Effector memory CD4-positive, alpha-beta T cell (primary cell): ENCODE measurements around the gene CCDC93.

Source experiments
- DNase-seq, 3 donors: peaks; one replicate each; pipeline ENCODE4 v3.0.0-alpha.2; 2020
- H3K27ac ChIP-seq: 2 replicates; pipeline ENCODE4 v1.7.0; 2013; ENCODE audit warnings: mild to moderate bottlenecking, low read length, moderate library complexity; ENCODE audit not compliant: insufficient read depth, poor library complexity, severe bottlenecking
- H3K27me3 ChIP-seq: replicated peaks from 2 replicates; pipeline ENCODE4 v1.7.0; 2013; ENCODE audit warnings: mild to moderate bottlenecking, low read length; ENCODE audit not compliant: insufficient read depth, control insufficient read depth, poor library complexity, severe bottlenecking
- H3K36me3 ChIP-seq: 2 replicates; pipeline ENCODE4 v1.7.0; 2013; ENCODE audit warnings: mild to moderate bottlenecking, low read length, moderate library complexity; ENCODE audit not compliant: control insufficient read depth, insufficient read depth
- H3K4me1 ChIP-seq: 2 replicates; pipeline ENCODE4 v1.7.0; 2013; ENCODE audit warnings: low read length, mild to moderate bottlenecking; ENCODE audit not compliant: control insufficient read depth, insufficient read depth, poor library complexity, severe bottlenecking
- H3K4me3 ChIP-seq: 2 replicates; pipeline ENCODE4 v1.7.0; 2013; ENCODE audit warnings: low read length, low read depth, mild to moderate bottlenecking; ENCODE audit not compliant: insufficient read depth, poor library complexity, severe bottlenecking
- H3K9me3 ChIP-seq: 2 replicates; pipeline ENCODE4 v1.7.0; 2013; ENCODE audit warnings: mild to moderate bottlenecking, low read length, moderate library complexity; ENCODE audit not compliant: control insufficient read depth

CCDC93 gene

DNA sequence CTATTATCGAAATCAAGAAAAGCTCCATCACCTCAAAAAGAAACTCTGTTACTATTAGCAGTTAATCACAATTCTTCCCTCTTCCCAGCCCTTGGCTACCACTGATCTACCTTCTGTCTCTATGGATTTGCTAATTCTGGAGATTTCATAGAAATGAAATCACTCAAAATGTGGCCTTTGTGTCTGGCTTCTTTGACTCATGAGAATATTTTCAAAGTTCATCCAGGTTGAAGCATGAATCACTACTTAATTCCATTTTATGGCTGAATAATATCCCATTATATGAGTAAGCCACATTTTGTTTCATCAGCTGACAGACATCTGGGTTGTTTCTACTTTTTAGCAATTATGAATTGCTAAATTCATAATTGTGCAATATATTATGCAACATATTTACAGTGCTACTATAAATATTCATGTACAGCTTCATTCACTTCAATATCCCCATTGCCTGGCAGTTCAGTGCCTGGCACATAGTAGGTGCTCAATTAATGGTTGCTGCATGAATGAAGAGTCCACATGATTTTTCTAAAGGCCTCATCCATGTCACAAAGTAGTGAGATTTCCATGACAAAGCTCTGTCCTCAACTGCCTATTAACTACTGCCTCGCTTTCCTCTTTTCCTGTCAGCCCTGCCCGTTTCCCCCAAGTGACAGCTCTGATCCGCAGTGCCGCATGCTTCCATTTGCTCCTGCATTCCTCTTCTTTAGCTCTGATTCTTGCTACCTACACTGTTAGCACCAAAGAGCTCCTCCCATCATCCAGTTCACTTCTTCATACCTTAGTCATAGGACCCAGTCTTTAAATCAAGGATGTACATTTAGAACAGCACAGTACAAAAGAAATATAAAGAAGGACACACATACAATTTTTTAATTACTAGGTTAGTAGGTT lies 32.8 kb downstream of the CCDC93 start:
- H3K27me3 ChIP-seq: no peaks in the 10 kb centered on the region
- peaks cover 64% of the 10 kb centered on the region for H3K36me3 ChIP-seq
- H3K27ac ChIP-seq: no peak overlapping the region
- DNase-seq: no peak
- no peaks in the 10 kb centered on the region for H3K4me1 ChIP-seq
- H3K9me3 ChIP-seq: no peaks in the 10 kb centered on the region
- H3K4me3 ChIP-seq: no peak overlapping the region

DNA sequence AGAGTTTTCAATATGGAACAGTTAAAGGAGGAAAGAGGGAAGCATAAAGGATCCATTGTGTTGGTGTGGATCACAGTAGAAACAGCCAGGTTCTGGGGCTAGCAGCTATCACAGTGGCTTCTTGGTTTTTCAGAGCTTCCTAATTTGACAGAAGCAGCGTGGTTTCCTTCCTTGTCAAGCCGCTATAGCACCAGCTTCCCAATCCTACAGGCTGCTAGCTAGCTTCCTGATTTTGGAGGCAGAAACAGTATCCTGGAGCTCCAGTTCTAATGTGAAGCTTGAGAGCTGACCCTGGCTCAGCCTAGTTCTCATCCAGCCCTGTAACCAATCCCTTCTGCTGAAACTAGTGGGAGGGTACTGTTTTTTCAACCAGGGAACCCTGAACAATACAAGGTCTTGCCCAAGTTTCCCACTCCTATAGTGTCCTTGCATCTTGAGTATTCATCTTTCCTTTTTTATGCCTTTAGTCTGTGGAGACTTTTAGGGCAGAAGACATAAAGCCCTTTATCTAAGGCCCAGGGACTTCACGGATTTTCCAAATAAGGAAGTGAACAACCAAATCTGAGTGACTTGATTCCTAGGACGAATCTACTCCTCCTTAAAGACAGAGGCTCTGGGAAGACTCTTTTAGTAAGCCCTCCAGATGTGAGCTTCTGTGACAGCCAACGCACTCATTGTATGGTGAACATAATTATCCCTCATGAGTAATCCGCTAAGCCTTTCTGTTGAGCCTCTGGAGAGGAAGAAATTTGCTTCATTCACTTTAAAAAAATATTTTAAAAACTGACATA lies 33.8 kb downstream of the CCDC93 start:
- Histone ChIP-seq H3K27ac (no peak overlapping the region), H3K4me3 (no peak overlapping the region), H3K27me3 (no peaks in the 10 kb centered on the region), H3K36me3 (peaks cover 73% of the 10 kb centered on the region), H3K9me3 (no peaks in the 10 kb centered on the region), H3K4me1 (no peaks in the 10 kb centered on the region)
- DNase-seq: no peak

DNA sequence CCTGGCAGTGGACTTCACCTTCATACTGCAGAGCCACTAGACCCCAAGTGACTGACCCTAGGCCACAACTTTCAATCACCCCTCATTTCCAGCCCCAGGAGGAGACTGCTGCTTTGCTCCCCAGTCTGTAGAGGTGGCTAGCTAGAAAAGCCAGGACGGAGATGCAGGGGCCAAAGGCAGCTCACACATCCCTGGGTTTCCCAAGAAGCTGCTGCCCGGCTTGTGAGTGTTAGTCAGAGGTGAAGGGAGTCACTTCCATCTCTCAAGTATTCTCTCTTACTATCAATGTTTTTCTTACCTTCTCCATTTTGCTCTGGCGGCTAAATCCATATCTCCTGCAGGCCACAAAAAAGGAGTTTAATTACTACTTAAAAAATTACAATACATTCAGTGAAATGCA lies 36.2 kb downstream of the CCDC93 start:
- no peak for DNase-seq
- Histone ChIP-seq H3K4me3 (no peak overlapping the region), H3K9me3 (no peaks in the 10 kb centered on the region), H3K36me3 (peaks cover 81% of the 10 kb centered on the region), H3K4me1 (no peaks in the 10 kb centered on the region), H3K27ac (no peak overlapping the region), H3K27me3 (no peaks in the 10 kb centered on the region)

DNA sequence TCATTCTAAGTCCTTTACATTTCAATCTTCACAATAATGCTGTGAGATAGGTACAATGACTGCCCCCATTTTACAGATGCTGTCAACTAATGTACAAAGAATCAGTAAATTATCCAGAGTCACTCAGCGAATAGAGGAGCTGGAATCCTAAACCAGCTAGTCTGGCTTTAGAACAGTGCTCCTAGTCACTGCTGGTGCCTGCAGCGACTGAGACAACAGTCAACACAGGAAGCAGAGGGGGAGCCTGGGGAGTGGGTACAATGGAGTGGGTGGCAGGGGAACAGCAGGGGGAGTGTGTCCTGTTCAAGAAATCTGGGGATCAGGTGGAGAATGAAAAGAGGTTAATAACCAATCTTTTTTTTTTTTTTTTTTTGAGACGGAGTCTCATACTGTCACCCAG lies 37.3 kb downstream of the CCDC93 start:
- no peak overlapping the region for H3K4me3 ChIP-seq
- H3K4me1 ChIP-seq: no peaks in the 10 kb centered on the region
- no peak overlapping the region for H3K27ac ChIP-seq
- no peaks in the 10 kb centered on the region for H3K27me3 ChIP-seq
- DNase-seq: no peak
- H3K9me3 ChIP-seq: no peaks in the 10 kb centered on the region
- peaks cover 77% of the 10 kb centered on the region for H3K36me3 ChIP-seq

DNA sequence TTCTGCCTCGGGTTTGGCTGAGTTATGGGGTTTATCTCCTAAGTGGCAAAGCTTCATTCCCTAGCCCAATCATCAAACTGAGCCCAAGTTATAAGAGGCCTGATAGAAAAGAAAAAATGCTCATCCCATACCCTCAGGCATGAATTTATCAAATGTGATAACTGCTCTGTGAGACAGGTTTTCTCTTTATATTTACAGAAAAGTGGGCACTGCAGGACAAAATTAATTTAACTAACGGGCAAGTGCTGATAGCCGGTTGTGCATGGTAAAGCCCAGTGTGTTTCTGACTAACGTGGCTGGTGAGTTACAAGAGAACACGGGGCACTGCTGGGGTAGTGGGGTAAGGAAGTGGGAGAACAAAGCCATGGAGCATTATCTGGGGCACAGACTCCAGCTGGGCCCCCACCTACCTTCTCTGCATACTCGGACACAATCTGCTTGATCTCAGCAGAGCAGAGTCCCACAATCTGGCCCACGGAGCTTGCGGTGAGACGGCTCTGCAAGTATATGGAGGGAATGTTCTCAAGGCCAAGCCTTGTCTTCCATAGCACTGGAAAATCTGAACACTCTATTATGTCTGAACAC lies 40.3 kb downstream of the CCDC93 start:
- Histone ChIP-seq H3K27me3 (no peaks in the 10 kb centered on the region), H3K36me3 (peaks cover 69% of the 10 kb centered on the region), H3K27ac (no peak overlapping the region), H3K4me3 (no peak overlapping the region), H3K9me3 (no peaks in the 10 kb centered on the region), H3K4me1 (no peaks in the 10 kb centered on the region)
- no peak for DNase-seq

DNA sequence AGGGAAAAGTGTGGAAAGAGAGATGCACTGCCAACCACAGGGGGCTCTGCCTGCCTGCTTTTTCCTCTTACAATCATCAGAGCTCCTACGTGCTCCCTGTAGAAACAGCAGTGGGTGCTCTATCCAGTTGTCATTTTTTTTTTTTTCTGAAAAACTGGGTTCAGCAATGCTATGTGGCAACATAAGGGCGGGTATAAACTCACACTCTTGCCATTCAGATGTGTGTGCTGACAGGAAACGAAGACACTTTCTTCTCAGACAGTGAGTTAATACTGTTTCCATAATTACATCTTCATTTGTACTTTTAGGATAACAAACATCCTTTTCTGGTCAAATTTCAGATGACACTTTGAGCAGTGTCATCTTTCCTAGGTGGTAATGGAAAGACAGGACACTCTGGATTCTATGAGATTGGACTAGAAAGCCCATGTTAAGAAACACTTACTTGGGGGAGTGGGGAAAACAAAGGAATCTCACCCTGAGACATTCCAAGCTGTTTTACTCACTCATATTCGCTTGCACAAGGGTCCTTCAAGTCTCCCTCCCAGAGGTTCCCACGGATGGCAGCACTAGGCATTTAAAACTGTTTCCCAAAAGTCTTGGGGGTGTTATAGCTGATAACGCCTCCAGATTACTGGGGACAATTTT lies 41.3 kb downstream of the CCDC93 start:
- H3K4me1 ChIP-seq: no peaks in the 10 kb centered on the region
- no peaks in the 10 kb centered on the region for H3K9me3 ChIP-seq
- no peak for DNase-seq
- no peak overlapping the region for H3K4me3 ChIP-seq
- H3K27ac ChIP-seq: no peak overlapping the region
- peaks cover 71% of the 10 kb centered on the region for H3K36me3 ChIP-seq
- H3K27me3 ChIP-seq: no peaks in the 10 kb centered on the region

DNA sequence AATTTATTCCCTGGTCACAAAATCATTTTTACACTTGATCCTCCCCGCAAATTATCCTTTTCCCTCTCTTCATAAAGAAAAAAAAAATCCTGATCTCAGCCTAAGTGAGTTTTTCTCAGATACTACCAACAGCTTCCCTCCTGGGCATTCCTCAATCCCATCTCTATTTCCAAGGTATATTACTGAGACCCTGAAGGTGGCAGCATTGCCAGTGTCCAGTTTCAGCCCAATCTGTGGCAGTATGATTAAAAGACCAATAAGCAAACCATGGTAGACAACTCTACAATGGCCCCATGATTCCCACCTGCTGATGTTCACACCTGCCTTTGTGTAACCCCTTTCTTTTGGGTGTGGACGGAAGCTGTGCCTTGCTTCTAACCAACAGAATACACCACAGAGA lies 45.1 kb downstream of the CCDC93 start:
- Histone ChIP-seq H3K4me1 (no peaks in the 10 kb centered on the region), H3K27me3 (no peaks in the 10 kb centered on the region), H3K36me3 (peaks cover 45% of the 10 kb centered on the region), H3K9me3 (no peaks in the 10 kb centered on the region), H3K4me3 (no peak overlapping the region), H3K27ac (no peak overlapping the region)
- DNase-seq: no peak

DNA sequence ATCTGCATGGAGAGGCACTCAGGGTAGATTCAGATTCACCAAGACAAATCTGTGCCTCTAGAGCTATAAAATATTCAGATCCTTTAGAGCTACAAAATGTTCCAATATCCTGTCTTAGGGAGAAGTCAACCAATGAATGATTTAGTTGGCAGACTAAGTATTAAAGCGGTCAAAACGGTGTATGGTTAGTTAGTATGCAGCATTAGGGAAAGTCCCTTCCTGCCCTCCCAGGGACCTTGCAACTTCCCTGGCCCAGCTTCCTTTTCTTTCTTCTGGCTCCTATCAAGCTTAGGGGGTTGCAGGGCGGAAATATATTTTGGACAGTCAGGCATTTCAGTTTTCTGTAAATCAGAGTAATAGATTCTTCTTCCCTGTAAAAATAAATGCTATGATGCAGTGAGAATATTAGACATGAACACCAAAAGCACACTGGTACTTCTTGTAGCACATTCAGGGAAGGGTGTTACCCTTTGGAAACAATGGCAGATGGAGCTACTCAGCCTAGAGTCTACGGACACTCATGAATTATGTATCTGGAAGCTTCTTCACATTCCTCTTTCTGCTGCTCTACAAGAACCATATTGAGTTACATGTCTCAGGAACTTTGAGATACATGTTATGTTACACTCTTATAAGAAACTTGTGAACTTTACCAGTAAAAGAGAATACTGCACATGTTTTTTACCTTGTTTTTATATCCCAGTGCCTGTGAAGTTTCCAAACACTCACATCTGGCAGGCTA lies 45.7 kb downstream of the CCDC93 start:
- DNase-seq: no peak
- H3K4me1 ChIP-seq: no peaks in the 10 kb centered on the region
- no peak overlapping the region for H3K27ac ChIP-seq
- H3K9me3 ChIP-seq: no peaks in the 10 kb centered on the region
- peaks cover 39% of the 10 kb centered on the region for H3K36me3 ChIP-seq
- H3K4me3 ChIP-seq: no peak overlapping the region
- no peaks in the 10 kb centered on the region for H3K27me3 ChIP-seq

DNA sequence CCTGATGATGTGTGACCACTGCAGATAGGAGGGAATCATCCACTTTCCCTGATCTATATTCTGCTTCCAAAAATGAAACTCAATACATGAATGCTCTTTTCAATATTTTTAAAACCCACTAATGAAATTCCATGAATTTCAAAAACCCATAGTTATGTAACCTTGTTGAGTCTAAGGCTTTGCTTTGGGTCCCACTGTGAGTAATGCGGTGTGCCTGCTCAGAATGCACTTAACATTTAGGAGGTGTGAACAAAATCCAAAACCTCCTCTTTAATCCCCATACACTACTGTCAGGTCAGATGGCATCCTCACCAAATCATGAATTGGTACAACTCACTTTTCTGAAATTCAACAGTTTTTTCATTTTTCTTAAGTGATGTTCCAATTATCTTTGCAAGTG lies 50.4 kb downstream of the CCDC93 start:
- Histone ChIP-seq H3K4me1 (no peaks in the 10 kb centered on the region), H3K9me3 (no peaks in the 10 kb centered on the region), H3K27me3 (no peaks in the 10 kb centered on the region), H3K27ac (no peak overlapping the region), H3K4me3 (no peak overlapping the region), H3K36me3 (peaks cover 48% of the 10 kb centered on the region)
- DNase-seq: no peak
